ENCODE measurements around the gene C14orf180.

GRCh38 chr14:104599446-104599845 lies 19.9 kb downstream of the C14orf180 start:
- no peak for TF ChIP-seq CTCF (conservative IDR thresholded peaks at IDR 0.05)
- no peak for TF ChIP-seq ZFX (IDR thresholded peaks at IDR 0.05)
